Fibroblast of lung (primary cell): Measurements from ENCODE around the gene INS. TPM values are rescaled to one million over a fixed set of nuclear protein-coding genes. Genes with fewer than 3 reads are reported as not detected.

Experiments
- DNase-seq, 2 donors: peaks; one replicate each; pipeline versions ENCODE4 v3.0.0 to v3.0.0-alpha.2; 2010; ENCODE audit warnings: low read depth in 2 of 2
- H2AFZ ChIP-seq: 2 replicates; pipeline ENCODE4 v1.5.1; 2012; ENCODE audit warnings: low read length, control low read depth, inconsistent platforms
- H3K27ac ChIP-seq: 2 replicates; pipeline ENCODE4 v1.5.1; 2011; ENCODE audit warnings: low read length, control low read depth; ENCODE audit not compliant: insufficient read depth
- H3K27me3 ChIP-seq: 2 replicates; pipeline ENCODE4 v1.5.1; 2011; ENCODE audit warnings: mild to moderate bottlenecking, low read length; ENCODE audit not compliant: control insufficient read depth, insufficient read depth
- H3K36me3 ChIP-seq: 2 replicates; pipeline ENCODE4 v1.5.1; 2011; ENCODE audit warnings: low read length; ENCODE audit not compliant: control insufficient read depth, insufficient read depth
- H3K4me1 ChIP-seq: 2 replicates; pipeline ENCODE4 v1.5.1; 2011; ENCODE audit warnings: low read length; ENCODE audit not compliant: control insufficient read depth, insufficient read depth; ENCODE audit errors: extremely low read depth
- H3K4me2 ChIP-seq: 2 replicates; pipeline ENCODE4 v1.5.1; 2011; ENCODE audit warnings: low read length, control low read depth; ENCODE audit not compliant: insufficient read depth; ENCODE audit errors: extremely low read depth
- H3K4me3 ChIP-seq, 4 experiments: fragments of 200-600 bp in 1 of 4; sonication (generic) in 1 of 4; replicated peaks in 1 of 4; 2 replicates each; pipeline ENCODE4 v1.5.1; 2011 to 2016; ENCODE audit warnings: low read length in 4 of 4, low read depth in 3 of 4, mild to moderate bottlenecking in 3 of 4, control low read depth in 2 of 4, inconsistent platforms in 1 of 4, mixed read lengths in 1 of 4; ENCODE audit not compliant: insufficient read depth in 1 of 4; ENCODE audit errors: control extremely low read depth in 1 of 4
- H3K79me2 ChIP-seq: 2 replicates; pipeline ENCODE4 v1.5.1; 2012; ENCODE audit warnings: mild to moderate bottlenecking, low read length, inconsistent platforms; ENCODE audit not compliant: control insufficient read depth, insufficient read depth
- H3K9ac ChIP-seq: 2 replicates; pipeline ENCODE4 v1.5.1; 2011; ENCODE audit warnings: mild to moderate bottlenecking, low read length, control low read depth; ENCODE audit not compliant: insufficient read depth
- H3K9me3 ChIP-seq: 2 replicates; pipeline ENCODE4 v1.5.1; 2012; ENCODE audit warnings: low read depth, low read length; ENCODE audit not compliant: control insufficient read depth, insufficient read depth
- H4K20me1 ChIP-seq: 2 replicates; pipeline ENCODE4 v1.5.1; 2011; ENCODE audit warnings: low read length; ENCODE audit not compliant: control insufficient read depth, insufficient read depth; ENCODE audit errors: extremely low read depth
- EZH2 ChIP-seq: IDR thresholded peaks from 2 replicates; pipeline ENCODE4 v1.5.1; 2012; ENCODE audit warnings: low read length, control low read depth, mild to moderate bottlenecking; ENCODE audit errors: missing control alignments
- polyA plus RNA-seq, 2 donors: library from polyadenylated mRNA; depleted of rRNA in 1 of 2; stranded (reverse) in 1 of 2; unstranded in 1 of 2; fragments of >200 nt; gene quantifications; 2 replicates each; pipeline ENCODE4 v1.2.1, GENCODE V29; 2011 to 2012; ENCODE audit warnings: missing spikeins in 1 of 2
- total RNA-seq: library from RNA; depleted of rRNA; stranded (reverse); fragments of >200 nt; gene quantifications from 2 replicates; pipeline ENCODE4 v1.2.1, GENCODE V29; 2014
- TF ChIP-seq, protein P1 (sequence below), 2 donors: IDR thresholded peaks in 1 of 2; conservative IDR thresholded peaks in 1 of 2; 1 replicate in 1 of 2; 2 replicates in 1 of 2; pipeline ENCODE4 v1.5.1; 2011 to 2012; ENCODE audit warnings: low read length in 2 of 2, control low read depth in 1 of 2, inconsistent platforms in 1 of 2, low read depth in 1 of 2, mild to moderate bottlenecking in 1 of 2

Gene INS
- total and polyA plus RNA-seq, 2 donors (not counting 1 experiment from before 2014, with no cell fraction given): not detected

GRCh38 chr11:2202071-2202899 is 41.3 kb upstream of the INS start:
- no peak overlapping the region for H3K4me3 ChIP-seq
- H3K79me2 ChIP-seq: no peaks in the 10 kb centered on the region
- H3K4me1 ChIP-seq: no peaks in the 10 kb centered on the region
- H2AFZ ChIP-seq: no peak overlapping the region
- no peak overlapping the region for H3K4me2 ChIP-seq
- no peaks in the 10 kb centered on the region for H4K20me1 ChIP-seq
- H3K9me3 ChIP-seq: no peaks in the 10 kb centered on the region
- H3K27me3 ChIP-seq: no peaks in the 10 kb centered on the region
- H3K36me3 ChIP-seq: no peaks in the 10 kb centered on the region
- TF ChIP-seq EZH2: no peak
- TF ChIP-seq, protein P1, sequence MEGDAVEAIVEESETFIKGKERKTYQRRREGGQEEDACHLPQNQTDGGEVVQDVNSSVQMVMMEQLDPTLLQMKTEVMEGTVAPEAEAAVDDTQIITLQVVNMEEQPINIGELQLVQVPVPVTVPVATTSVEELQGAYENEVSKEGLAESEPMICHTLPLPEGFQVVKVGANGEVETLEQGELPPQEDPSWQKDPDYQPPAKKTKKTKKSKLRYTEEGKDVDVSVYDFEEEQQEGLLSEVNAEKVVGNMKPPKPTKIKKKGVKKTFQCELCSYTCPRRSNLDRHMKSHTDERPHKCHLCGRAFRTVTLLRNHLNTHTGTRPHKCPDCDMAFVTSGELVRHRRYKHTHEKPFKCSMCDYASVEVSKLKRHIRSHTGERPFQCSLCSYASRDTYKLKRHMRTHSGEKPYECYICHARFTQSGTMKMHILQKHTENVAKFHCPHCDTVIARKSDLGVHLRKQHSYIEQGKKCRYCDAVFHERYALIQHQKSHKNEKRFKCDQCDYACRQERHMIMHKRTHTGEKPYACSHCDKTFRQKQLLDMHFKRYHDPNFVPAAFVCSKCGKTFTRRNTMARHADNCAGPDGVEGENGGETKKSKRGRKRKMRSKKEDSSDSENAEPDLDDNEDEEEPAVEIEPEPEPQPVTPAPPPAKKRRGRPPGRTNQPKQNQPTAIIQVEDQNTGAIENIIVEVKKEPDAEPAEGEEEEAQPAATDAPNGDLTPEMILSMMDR (conservative IDR thresholded peaks at IDR 0.05 in 1 of 2, IDR thresholded peaks at IDR 0.05 in 1 of 2; ENCODE audit: low read depth in 1 of 2, low read length in 2 of 2): no peak
- H3K9ac ChIP-seq: no peak overlapping the region
- no peak for DNase-seq
- H3K27ac ChIP-seq: no peak overlapping the region

GRCh38 chr11:2201542-2201941 is 40.5 kb upstream of the INS start:
- Histone ChIP-seq H4K20me1 (no peaks in the 10 kb centered on the region), H3K79me2 (no peaks in the 10 kb centered on the region), H3K4me3 (no peak overlapping the region), H3K36me3 (no peaks in the 10 kb centered on the region), H3K4me1 (no peaks in the 10 kb centered on the region), H3K27me3 (no peaks in the 10 kb centered on the region), H3K27ac (no peak overlapping the region), H3K9me3 (no peaks in the 10 kb centered on the region), H3K9ac (no peak overlapping the region), H3K4me2 (no peak overlapping the region), H2AFZ (no peak overlapping the region)
- DNase-seq: no peak
- TF ChIP-seq, protein P1 (conservative IDR thresholded peaks at IDR 0.05 in 1 of 2, IDR thresholded peaks at IDR 0.05 in 1 of 2; ENCODE audit: low read depth in 1 of 2, low read length in 2 of 2): no peak
- no peak for TF ChIP-seq EZH2

- Histone ChIP-seq H3K27ac (no peak overlapping the region), H3K27me3 (no peaks in the 10 kb centered on the region), H3K36me3 (no peaks in the 10 kb centered on the region), H3K4me3 (no peak overlapping the region), H3K9me3 (no peaks in the 10 kb centered on the region), H3K4me2 (no peak overlapping the region), H2AFZ (no peak overlapping the region), H3K79me2 (no peaks in the 10 kb centered on the region), H4K20me1 (no peaks in the 10 kb centered on the region), H3K4me1 (no peaks in the 10 kb centered on the region), H3K9ac (no peak overlapping the region)
- no peak for DNase-seq
- no peak for TF ChIP-seq EZH2
- TF ChIP-seq, protein P1 (conservative IDR thresholded peaks at IDR 0.05 in 1 of 2, IDR thresholded peaks at IDR 0.05 in 1 of 2; ENCODE audit: low read depth in 1 of 2, low read length in 2 of 2): no peak
These were observed 40.0 kb upstream of the INS start for GRCh38 chr11:2200957-2201519.
